COLO668 (cell line): ENCODE measurements around the gene CYLC1.

Source experiments
- DNase-seq: peaks from one replicate; lab custom pipeline; 2025; ENCODE audit not compliant: unreplicated experiment; lab: John Stamatoyannopoulos, UW

The CYLC1 gene, protein sequence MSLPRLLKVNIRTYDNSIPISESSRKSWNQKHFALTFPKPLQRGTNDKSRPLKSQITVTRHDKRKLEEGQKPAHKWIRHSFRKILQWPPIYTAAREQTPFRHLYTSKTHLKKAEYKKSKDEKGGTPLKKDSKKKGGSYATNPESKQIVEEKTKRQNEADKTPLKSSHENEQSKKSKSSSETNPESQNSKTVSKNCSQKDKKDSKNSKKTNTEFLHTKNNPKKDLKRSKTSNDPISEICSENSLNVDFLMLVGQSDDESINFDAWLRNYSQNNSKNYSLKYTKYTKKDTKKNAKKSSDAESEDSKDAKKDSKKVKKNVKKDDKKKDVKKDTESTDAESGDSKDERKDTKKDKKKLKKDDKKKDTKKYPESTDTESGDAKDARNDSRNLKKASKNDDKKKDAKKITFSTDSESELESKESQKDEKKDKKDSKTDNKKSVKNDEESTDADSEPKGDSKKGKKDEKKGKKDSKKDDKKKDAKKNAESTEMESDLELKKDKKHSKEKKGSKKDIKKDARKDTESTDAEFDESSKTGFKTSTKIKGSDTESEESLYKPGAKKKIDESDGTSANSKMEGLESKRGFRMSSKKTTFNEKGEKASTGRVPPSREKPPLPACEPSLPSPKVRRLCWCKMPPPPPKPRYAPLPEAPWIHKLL

DNA sequence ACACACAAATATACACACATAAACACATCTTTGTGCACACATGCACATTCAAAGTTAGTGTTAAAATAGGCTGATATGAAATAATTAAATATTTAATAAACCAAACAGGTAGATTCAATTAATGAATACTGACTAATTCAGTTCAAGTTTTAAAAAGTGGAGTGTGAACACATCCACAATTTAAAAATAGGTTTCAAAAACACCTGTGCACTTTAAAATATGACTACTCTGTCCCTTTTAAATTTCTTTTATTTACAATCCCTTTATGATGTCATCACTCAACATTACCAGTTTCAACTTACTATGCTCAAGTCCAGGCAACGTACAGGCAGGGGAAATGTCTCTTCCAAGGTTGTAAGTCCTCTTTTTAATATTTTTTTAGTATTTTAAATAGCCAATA, at the start of gene CYLC1:
Gene CYLC1, plus strand, starts transcription at position 301 of the 400 bp plus-strand sequence. Its CDS starts 37 bp downstream, at position 338.
- no peak for DNase-seq

DNA sequence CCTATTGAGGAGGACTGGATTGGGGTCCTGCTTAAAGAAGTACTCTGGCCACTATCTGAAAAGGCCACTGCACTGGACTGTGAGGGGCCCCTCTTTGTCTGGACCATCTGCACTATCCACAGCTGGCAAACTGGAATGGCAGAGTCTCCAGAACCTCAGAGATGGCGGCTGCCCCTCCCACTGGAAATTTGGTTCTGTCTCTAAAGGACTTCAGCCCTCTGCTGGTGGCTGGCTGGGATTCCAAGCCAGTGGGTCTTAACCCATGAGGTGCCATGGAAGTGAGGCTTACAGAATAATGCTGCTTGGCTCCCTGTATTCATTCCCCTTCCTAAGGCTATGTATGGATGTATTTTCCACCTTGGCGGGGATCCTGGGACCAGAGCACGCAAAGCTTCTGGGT, 41.6 kb upstream of the CYLC1 start:
- DNase-seq = no peak

DNA sequence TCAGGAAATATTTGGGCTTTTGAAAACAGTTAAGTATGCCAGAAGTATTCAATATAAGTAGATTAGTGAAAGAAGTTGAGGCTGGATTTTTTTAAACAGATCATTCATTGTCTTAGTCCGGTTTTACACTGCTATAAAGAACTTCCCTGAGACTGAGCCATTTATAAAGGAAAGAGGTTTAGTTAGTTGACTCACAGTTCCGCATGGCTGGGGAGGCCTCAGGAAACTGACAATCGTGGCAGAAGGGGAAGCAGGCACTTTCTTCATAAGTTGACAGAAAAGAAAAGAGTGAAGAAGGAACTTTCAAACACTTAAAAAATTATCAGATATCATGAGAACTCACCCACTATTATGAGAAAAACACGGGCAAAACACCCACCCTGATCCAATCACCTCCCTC, 31.1 kb upstream of the CYLC1 start:
- no peak for DNase-seq

DNA sequence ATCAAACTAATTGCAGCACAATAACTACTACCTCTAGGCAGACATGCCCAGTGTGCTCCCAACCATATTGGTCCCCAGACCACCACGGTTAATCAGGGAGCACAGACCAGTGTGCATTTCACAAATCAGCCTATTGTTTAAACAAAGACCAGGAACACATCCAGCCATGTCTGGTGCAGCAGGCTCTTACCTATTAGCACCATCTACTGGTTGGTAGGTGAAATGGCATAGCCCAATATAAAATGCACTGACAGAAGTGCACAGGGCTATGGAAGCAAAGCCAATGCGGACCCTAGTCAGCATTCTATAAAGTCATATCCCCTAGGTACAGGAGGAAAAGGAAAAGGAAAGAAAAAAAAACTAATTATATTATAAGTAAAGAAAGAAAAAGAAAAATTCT, 15.5 kb upstream of the CYLC1 start:
- DNase-seq = no peak

DNA sequence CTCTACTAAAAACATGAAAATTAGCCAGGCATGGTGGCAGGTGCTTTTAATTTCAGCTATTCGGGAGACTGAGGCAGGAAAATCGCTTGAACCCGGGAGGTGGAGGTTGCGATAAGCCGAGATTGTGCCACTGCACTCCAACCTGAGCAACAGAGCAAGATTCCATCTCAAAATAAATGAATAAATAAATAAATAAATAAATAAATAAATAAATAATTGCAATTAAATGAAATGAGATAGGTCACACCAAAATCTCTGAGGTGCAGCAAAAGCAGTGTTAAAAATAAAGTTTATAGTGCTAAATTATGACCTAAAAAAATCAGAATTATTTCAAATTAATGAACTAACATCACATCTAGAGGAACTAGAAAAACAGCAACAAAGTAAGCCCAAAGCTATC, 13.6 kb upstream of the CYLC1 start:
- no peak for DNase-seq

DNA sequence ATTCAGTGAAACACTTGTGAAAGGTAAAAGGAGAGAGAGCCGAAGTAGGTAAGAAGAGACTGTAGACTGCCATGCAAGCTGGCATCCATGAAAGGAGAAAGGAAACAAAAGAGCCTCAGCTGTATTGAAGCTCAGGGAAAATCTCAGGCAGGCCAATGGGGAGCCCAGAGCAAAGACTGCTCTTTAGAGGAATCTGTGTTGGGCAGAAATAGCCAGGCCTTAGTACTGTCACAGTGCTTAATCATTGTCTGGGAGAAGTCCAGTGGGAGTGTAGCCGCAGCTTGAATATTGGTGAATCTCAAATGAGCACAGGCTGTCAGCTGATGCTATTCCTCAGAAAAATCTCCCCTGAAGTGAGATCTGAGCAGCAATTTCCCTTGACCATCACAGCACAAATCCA, 27.6 kb downstream of the CYLC1 start:
- DNase-seq = no peak

DNA sequence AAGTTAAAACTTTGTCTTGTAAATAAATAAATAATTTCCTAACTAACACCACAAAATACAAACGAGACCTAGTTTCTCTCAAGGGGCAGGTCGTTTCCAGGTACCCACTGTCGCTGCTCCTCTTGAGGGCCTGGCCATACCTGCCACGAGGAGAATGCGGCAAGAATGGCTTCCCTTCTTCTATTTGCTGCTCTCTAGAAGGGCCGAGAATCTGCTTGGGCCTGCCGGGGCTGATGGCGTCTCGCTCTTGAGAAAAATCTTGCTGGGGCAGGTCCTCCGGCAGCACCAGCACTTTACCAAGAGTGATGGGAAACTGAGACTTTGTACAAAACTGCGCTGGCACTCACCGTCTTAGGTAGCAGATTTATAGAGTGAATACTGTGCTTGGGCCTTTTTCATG, 31.5 kb downstream of the CYLC1 start:
- no peak for DNase-seq

DNA sequence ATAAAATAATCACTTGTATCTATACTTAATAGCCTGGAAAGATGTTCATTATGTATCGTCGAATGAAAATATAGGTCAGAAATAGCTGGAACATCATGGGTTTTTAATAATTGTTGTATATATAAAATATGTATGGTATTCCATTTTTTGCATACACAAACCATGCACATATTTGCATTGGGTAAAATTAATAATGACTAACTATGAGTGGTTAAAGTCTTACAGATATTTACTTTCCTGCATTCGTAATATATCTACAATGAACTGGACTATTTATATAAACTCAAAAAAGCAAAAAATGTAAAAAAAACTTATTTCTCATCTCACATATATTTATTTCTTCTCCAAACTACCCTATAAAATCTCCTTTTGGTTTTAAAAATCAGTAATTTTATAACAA, 46.0 kb downstream of the CYLC1 start:
- DNase-seq = no peak

DNA sequence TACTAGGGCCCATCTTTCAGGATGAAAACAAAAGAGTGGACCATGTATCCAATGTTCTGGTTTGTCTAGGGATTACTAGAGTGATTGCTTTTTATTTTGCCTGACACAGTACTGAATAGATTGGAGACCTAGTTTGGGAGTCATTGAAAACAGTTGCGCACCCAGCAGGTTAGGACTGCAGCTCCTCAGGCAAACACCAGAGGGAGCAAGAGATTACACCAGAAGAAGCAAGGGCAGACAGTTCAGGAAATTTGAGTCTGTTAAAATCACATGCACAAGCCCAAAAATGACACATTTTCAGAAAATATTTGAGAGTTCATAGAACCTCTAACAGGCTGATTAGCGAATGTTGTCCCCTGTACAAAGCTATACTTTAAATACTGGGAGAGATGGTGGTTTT, 55.6 kb downstream of the CYLC1 start:
- no peak for DNase-seq

DNA sequence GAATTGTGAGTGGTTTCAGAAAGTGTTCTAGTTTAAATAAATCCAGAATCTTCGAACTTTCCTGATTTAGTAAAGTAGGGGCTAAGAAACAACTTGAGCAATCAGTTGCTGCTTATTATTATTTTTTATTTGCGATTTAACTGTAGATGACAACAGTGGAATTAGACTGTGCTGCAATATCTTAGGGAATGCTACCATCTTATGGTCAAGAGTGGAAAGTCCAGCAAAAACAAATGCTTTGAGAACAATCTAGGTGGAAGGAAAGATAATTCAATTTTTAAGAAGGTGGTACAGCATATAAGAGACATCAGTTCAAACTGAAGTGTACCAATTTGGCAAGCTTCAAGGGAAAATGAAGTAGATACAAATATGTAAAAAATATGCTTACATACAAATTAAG, 73.3 kb downstream of the CYLC1 start:
- no peak for DNase-seq
